ENCODE measurements around the gene SCCPDH. TPM values are rescaled to one million over a fixed set of nuclear protein-coding genes. Genes with fewer than 3 reads are reported as not detected.
"Not testable (repeated sequence)": the region's sequence is repeated elsewhere in the genome, so short reads cannot be mapped to it uniquely, and the experiment has no call there.

The SCCPDH gene
- total RNA-seq, 4 donors from 2014 or later, result 18.6 to 50.5 (median 25.0) TPM

DNA sequence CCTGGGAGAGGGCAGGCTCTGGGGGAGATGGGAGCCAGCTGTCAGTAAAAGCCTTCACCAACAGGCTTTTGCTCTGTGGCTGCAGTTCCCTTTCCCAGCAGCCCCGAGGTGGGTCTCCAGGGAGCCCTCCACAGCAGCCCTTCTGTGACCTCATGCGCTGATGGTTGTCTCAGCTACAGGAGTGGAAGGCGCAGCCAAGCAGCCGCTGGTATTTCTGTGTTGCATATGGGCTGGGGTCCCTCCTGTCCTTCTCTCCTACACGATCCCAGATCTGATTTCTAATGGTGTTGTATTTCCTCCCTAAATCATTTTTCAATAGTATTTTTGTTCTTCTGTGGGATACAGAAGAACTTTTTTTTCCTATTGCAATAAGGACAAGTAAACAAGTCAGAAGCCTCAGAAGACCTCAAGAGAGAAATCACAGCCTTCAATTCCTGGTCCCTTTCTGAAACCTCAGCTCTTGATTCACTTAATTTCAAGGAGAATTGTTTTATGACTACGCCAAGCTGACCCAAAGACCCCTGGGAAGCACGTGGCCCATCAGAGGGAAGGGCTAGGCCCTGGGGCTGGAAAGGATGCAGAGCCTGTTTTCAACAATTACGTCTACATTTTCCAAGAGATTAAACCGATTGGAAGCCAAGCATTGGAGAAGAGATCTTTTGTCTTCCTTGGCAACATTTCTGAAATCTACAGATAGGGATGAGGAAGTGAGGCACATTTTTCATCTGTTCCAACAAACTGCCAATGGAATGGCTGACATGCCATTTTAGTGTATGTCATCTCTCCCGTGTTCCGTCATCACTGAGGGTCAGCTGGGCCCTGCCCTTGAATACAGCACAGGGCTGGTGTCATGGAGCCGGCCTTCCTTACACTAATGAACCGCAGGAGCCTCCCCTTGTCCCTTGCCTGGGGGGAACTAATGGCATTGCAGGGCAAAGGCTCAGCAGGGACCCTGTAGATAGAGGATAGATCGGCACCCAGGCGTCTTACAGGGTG, 42.0 kb upstream of the SCCPDH start:
- no peak for ATAC-seq (ENCODE audit: low FRiP score)
- TF ChIP-seq, protein P1, sequence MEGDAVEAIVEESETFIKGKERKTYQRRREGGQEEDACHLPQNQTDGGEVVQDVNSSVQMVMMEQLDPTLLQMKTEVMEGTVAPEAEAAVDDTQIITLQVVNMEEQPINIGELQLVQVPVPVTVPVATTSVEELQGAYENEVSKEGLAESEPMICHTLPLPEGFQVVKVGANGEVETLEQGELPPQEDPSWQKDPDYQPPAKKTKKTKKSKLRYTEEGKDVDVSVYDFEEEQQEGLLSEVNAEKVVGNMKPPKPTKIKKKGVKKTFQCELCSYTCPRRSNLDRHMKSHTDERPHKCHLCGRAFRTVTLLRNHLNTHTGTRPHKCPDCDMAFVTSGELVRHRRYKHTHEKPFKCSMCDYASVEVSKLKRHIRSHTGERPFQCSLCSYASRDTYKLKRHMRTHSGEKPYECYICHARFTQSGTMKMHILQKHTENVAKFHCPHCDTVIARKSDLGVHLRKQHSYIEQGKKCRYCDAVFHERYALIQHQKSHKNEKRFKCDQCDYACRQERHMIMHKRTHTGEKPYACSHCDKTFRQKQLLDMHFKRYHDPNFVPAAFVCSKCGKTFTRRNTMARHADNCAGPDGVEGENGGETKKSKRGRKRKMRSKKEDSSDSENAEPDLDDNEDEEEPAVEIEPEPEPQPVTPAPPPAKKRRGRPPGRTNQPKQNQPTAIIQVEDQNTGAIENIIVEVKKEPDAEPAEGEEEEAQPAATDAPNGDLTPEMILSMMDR (IDR thresholded peaks at IDR 0.05), result no peak

GRCh38 chr1:246683521-246683920, 40.7 kb upstream of the SCCPDH start:
- TF ChIP-seq, protein P1 (IDR thresholded peaks at IDR 0.05), result no peak
- no peak for DNase-seq (ENCODE audit: low spot score)
- no peak for ATAC-seq (ENCODE audit: low FRiP score)

More for the DNA sequence above, 42.0 kb upstream of the SCCPDH start:
- DNase-seq (ENCODE audit: low spot score), result no peak

DNA sequence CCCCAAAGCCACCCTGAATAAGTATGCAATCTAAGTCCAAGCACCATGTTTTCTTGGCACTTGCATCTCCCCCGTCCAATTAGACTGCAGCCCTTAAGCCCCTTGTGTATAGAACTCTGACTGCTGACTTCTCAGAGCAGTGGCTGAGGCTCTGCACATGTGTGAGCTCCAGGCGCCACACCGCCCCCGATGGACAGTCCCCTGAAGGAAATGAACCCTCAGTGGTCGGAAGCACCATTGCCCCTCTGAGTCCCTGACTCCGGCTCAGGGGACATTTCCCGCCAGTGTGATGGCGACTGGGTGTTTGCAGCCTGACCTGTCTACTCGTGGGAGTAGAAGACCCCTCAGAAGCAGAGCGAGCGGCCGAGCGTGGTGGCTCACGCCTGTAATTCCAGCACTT, 37.2 kb upstream of the SCCPDH start:
- TF ChIP-seq, protein P1 (IDR thresholded peaks at IDR 0.05), result no peak
- no peak for DNase-seq (ENCODE audit: low spot score)
- no peak for ATAC-seq (ENCODE audit: low FRiP score)

DNA sequence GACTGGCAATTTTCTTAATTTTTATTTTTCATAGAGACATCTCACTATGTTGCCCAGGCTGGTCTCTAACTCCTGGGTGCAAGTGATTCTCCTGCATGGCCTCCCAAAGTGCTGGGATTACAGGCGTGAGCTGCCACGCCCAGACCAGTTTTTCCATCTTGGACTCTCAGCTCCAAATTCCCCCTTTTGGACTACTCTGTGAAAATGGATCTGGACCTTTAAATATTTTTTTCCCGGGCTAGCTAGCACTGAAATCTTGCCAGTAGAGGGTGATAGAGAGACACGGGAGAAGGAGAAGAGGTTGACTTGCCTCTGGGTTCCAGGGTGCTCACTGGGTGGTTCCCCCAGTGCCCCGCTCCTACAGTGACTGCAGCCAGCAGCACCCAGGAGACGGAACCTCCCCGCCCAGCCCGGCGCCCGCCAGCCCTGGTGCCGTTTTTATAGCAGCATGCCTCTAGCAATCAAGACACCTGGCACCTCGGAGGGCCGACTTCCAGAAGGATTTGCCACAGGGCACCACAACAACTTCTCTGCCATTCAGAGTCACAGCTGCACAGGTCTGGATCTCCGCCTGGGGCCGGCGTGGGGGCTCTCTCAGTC, 34.7 kb upstream of the SCCPDH start:
- TF ChIP-seq, protein P1 (IDR thresholded peaks at IDR 0.05), result peak in 1 of 3 donors; percentile 45
- ATAC-seq (ENCODE audit: low FRiP score), result peak; percentile 93
- no peak for DNase-seq (ENCODE audit: low spot score)

DNA sequence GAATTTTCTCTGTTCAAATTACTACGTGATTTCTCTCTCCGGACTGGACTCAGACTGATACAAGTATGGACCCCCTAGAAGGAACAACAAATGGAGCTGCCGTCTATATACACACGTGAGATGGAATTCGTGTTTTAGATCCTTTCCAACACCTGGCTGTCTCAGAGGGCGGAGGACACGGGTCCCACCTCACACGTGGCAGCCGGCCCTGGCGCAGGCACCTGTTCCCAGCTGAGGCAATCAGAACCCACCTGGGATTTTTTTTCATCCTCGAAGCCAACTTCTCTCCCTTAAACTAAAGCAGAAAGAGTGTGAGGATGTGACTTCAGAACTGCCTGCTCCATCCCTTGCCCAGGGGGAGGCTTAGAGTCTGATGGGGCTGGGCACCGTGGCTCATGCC, 34.1 kb upstream of the SCCPDH start:
- DNase-seq (ENCODE audit: low spot score) (no peak), ATAC-seq (ENCODE audit: low FRiP score) (no peak)
- TF ChIP-seq, protein P1 (IDR thresholded peaks at IDR 0.05), result no peak

DNA sequence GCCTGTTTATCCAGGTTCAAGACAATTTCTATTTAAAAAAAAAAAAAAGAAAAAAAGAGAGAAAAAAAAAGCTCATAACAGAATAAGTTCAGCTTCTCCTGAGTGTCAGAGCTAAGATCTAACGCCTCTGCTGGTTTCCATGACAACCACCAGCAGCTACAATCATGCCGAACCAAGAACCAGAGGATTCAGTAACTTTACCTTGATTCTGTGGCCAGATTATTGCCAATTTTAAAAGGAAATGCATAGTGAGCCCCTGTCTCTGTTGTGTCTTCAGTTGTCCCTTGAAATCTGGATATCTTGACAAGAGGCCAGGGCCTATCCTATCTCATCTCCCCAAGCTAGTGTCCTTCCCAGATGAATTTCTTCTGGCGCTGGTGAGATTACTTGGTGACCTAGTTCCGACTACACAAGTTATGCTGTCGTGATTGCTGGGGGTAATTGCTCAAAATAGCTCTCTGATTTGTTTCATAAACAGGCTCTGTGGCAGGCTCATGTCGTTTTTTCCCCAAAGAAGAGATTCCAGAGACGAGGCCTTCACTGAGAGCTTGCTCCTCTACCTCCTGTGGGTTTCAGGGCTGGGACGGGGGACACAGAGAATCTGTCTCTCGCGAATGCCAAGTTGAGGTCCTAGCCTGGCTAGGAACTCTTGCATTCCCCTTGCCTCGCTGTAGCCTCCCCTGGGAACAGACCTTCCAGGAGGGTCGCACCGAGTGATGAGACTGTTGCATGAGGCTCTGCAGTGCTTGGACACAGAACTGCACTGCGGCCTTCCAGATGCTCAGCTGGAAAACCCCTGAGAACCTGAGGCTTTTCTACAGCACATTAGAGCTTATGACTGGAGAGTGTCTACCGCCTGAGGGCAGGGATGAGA, 32.4 kb upstream of the SCCPDH start:
- ATAC-seq (ENCODE audit: low FRiP score) (no peak), DNase-seq (ENCODE audit: low spot score) (no peak)
- TF ChIP-seq, protein P1 (IDR thresholded peaks at IDR 0.05), result no peak

- not testable (repeated sequence) for DNase-seq (ENCODE audit: low spot score); ATAC-seq (ENCODE audit: low FRiP score)
Observed at GRCh38 chr1:246694213-246694895, 29.9 kb upstream of the SCCPDH start.
